GM18507 (cell line): ENCODE data around the gene LRMDA.
"Not testable (repeated sequence)": the region's sequence is repeated elsewhere in the genome, so short reads cannot be mapped to it uniquely, and the experiment has no call there.

Source experiments
- DNase-seq: peaks from one replicate; pipeline ENCODE4 v3.0.0; 2011; ENCODE audit warnings: low read depth; ENCODE audit not compliant: insufficient read length; ENCODE audit errors: extremely low spot score
- FAIRE-seq: peaks from 2 replicates; lab custom pipeline; 2011; peaks lifted over from hg19 to GRCh38; lab: Jason Lieb, UNC

LRMDA gene

GRCh38 chr10:75738924-75739323 is 307.5 kb downstream of the LRMDA start:
- FAIRE-seq (no peak), DNase-seq (no peak)

- no peak for DNase-seq
- no peak for FAIRE-seq
Measured at GRCh38 chr10:75739414-75740143, 308.2 kb downstream of the LRMDA start.

- no peak for DNase-seq
- no peak for FAIRE-seq
Measured at GRCh38 chr10:75740541-75740940, 309.1 kb downstream of the LRMDA start.

- no peak for DNase-seq
- FAIRE-seq = no peak
Measured at GRCh38 chr10:75742355-75742754, 310.9 kb downstream of the LRMDA start.

- no peak for FAIRE-seq
- no peak for DNase-seq
Measured at GRCh38 chr10:75743291-75743778, 311.9 kb downstream of the LRMDA start.

GRCh38 chr10:75744261-75744660 is 312.8 kb downstream of the LRMDA start:
- DNase-seq (no peak), FAIRE-seq (no peak)

- FAIRE-seq = no peak
- DNase-seq = no peak
Measured at GRCh38 chr10:75746356-75746755, 314.9 kb downstream of the LRMDA start.

GRCh38 chr10:75750093-75750875 is 318.9 kb downstream of the LRMDA start:
- not testable (repeated sequence) for FAIRE-seq, DNase-seq

- no peak for DNase-seq
- FAIRE-seq = no peak
Measured at GRCh38 chr10:75751232-75751631, 319.8 kb downstream of the LRMDA start.

- FAIRE-seq = no peak
- no peak for DNase-seq
Measured at GRCh38 chr10:75753621-75754020, 322.2 kb downstream of the LRMDA start.

- FAIRE-seq = no peak
- DNase-seq = no peak
Measured at GRCh38 chr10:75754096-75754831, 322.8 kb downstream of the LRMDA start.

- DNase-seq (no peak), FAIRE-seq (no peak)
Measured at GRCh38 chr10:75755528-75755927, 324.1 kb downstream of the LRMDA start.

GRCh38 chr10:75761289-75761688 is 329.9 kb downstream of the LRMDA start:
- DNase-seq (no peak), FAIRE-seq (no peak)

GRCh38 chr10:75762431-75762802 is 331.0 kb downstream of the LRMDA start:
- no peak for FAIRE-seq
- no peak for DNase-seq

- DNase-seq = no peak
- no peak for FAIRE-seq
Measured at GRCh38 chr10:75763652-75764051, 332.2 kb downstream of the LRMDA start.

- FAIRE-seq = no peak
Measured at GRCh38 chr10:75764974-75765788, 333.8 kb downstream of the LRMDA start.

GRCh38 chr10:75765789-75766096 is 334.3 kb downstream of the LRMDA start:
- no peak for FAIRE-seq
- no peak for DNase-seq

More at GRCh38 chr10:75764974-75765788, 333.8 kb downstream of the LRMDA start:
- no peak for DNase-seq

- FAIRE-seq (no peak), DNase-seq (no peak)
Measured at GRCh38 chr10:75766106-75766505, 334.7 kb downstream of the LRMDA start.

- DNase-seq, FAIRE-seq: not testable (repeated sequence)
Measured at GRCh38 chr10:75766752-75767151, 335.3 kb downstream of the LRMDA start.
